ENCODE results near the gene PLXNB2.

Gene PLXNB2

GRCh38 chr22:50253941-50254340 is 53.5 kb downstream of the PLXNB2 start:
- peaks cover 5% of the 10 kb centered on the region for H3K4me1 ChIP-seq
- no peaks in the 10 kb centered on the region for H3K27me3 ChIP-seq (ENCODE audit: low read depth)
- peaks cover 51% of the 10 kb centered on the region for H3K36me3 ChIP-seq (replicated peaks)
- no peaks in the 10 kb centered on the region for H3K9me3 ChIP-seq
- DNase-seq (ENCODE audit: low spot score in 2 of 2) = no peak
- no peak overlapping the region for H3K4me3 ChIP-seq
- in situ Hi-C loops (cut with MboI; ENCODE audit: low sequenced_read_pairs) = loop anchor here (5.0 to 10.0 kb wide), 2 partner anchors 73 to 261 kb away; partner anchors contain the start of gene DENND6B

GRCh38 chr22:50253046-50253915 is 54.2 kb downstream of the PLXNB2 start:
- in situ Hi-C loops (cut with MboI; ENCODE audit: low sequenced_read_pairs) = loop anchor here (5.0 to 10.0 kb wide), 2 partner anchors 74 to 262 kb away; partner anchors contain the start of gene DENND6B

GRCh38 chr22:50252082-50253045 is 55.1 kb downstream of the PLXNB2 start:
- DNase-seq (ENCODE audit: low spot score in 2 of 2) = peak; percentile 29 to 75
- H3K4me3 ChIP-seq = no peak overlapping the region

More at GRCh38 chr22:50253046-50253915, 54.2 kb downstream of the PLXNB2 start:
- Histone ChIP-seq H3K36me3 (replicated peaks) (peaks cover 48% of the 10 kb centered on the region), H3K4me1 (peaks cover 5% of the 10 kb centered on the region), H3K9me3 (no peaks in the 10 kb centered on the region), H3K4me3 (no peak overlapping the region), H3K27me3 (ENCODE audit: low read depth) (no peaks in the 10 kb centered on the region)
- no peak for DNase-seq (ENCODE audit: low spot score in 2 of 2)

GRCh38 chr22:50251477-50252081 is 55.9 kb downstream of the PLXNB2 start:
- in situ Hi-C loops (cut with MboI; ENCODE audit: low sequenced_read_pairs) = loop anchor here (5.0 to 10.0 kb wide), 2 partner anchors 76 to 263 kb away; partner anchors contain the start of gene DENND6B
- peaks cover 51% of the 10 kb centered on the region for H3K36me3 ChIP-seq (replicated peaks)
- peak overlapping the region; percentile 71 for H3K4me3 ChIP-seq
- H3K9me3 ChIP-seq = no peaks in the 10 kb centered on the region
- no peaks in the 10 kb centered on the region for H3K27me3 ChIP-seq (ENCODE audit: low read depth)
- DNase-seq (ENCODE audit: low spot score in 2 of 2) = no peak
- H3K4me1 ChIP-seq = peaks cover 5% of the 10 kb centered on the region

More at GRCh38 chr22:50252082-50253045, 55.1 kb downstream of the PLXNB2 start:
- Histone ChIP-seq H3K36me3 (replicated peaks) (peaks cover 50% of the 10 kb centered on the region), H3K9me3 (no peaks in the 10 kb centered on the region), H3K4me1 (peaks cover 5% of the 10 kb centered on the region), H3K27me3 (ENCODE audit: low read depth) (no peaks in the 10 kb centered on the region)
- in situ Hi-C loops (cut with MboI; ENCODE audit: low sequenced_read_pairs) = loop anchor here (5.0 to 10.0 kb wide), 2 partner anchors 75 to 262 kb away; partner anchors contain the start of gene DENND6B

- peak; percentile 80 to 91 for DNase-seq (ENCODE audit: low spot score in 2 of 2)
Measured at GRCh38 chr22:50250555-50251476, 56.6 kb downstream of the PLXNB2 start, which contains the start of gene HDAC10. HDAC10 (minus strand) TSS chr22:50251265; CDS start chr22:50251032, 233 bp downstream.

GRCh38 chr22:50250249-50250554 is 57.2 kb downstream of the PLXNB2 start:
- no peak for DNase-seq (ENCODE audit: low spot score in 2 of 2)
- H3K4me3 ChIP-seq = peak overlapping the region; percentile 71
- H3K9me3 ChIP-seq = no peaks in the 10 kb centered on the region
- H3K4me1 ChIP-seq = peaks cover 5% of the 10 kb centered on the region
- H3K36me3 ChIP-seq (replicated peaks) = peaks cover 56% of the 10 kb centered on the region
- in situ Hi-C loops (cut with MboI; ENCODE audit: low sequenced_read_pairs) = loop anchor here (5.0 to 10.0 kb wide), 2 partner anchors 77 to 265 kb away; partner anchors contain the start of gene DENND6B
- H3K27me3 ChIP-seq (ENCODE audit: low read depth) = no peaks in the 10 kb centered on the region

More at GRCh38 chr22:50250555-50251476, 56.6 kb downstream of the PLXNB2 start, which contains the start of gene HDAC10:
- Histone ChIP-seq H3K9me3 (no peaks in the 10 kb centered on the region), H3K4me1 (peaks cover 5% of the 10 kb centered on the region), H3K36me3 (replicated peaks) (peaks cover 53% of the 10 kb centered on the region), H3K27me3 (ENCODE audit: low read depth) (no peaks in the 10 kb centered on the region), H3K4me3 (peak within 1 kb of the TSS; percentile 71)
- in situ Hi-C loops (cut with MboI; ENCODE audit: low sequenced_read_pairs) = loop anchor here (5.0 to 10.0 kb wide), 2 partner anchors 76 to 264 kb away; partner anchors contain the start of gene DENND6B

GRCh38 chr22:50249341-50250248 is 57.9 kb downstream of the PLXNB2 start:
- Histone ChIP-seq H3K27me3 (ENCODE audit: low read depth) (no peaks in the 10 kb centered on the region), H3K36me3 (replicated peaks) (peaks cover 53% of the 10 kb centered on the region), H3K4me1 (peaks cover 5% of the 10 kb centered on the region), H3K9me3 (no peaks in the 10 kb centered on the region), H3K4me3 (peak overlapping the region; percentile 71; the same call in 1 of the 2 replicates)
- in situ Hi-C loops (cut with MboI; ENCODE audit: low sequenced_read_pairs) = loop anchor here (5.0 to 10.0 kb wide), 2 partner anchors 78 to 265 kb away; partner anchors contain the start of gene DENND6B
- DNase-seq (ENCODE audit: low spot score in 2 of 2) = no peak

- H3K4me3 ChIP-seq = no peak overlapping the region
- in situ Hi-C loops (cut with MboI; ENCODE audit: low sequenced_read_pairs) = no loop called here
- H3K4me1 ChIP-seq = peaks cover 5% of the 10 kb centered on the region
- H3K27me3 ChIP-seq (ENCODE audit: low read depth) = no peaks in the 10 kb centered on the region
- no peak for DNase-seq (ENCODE audit: low spot score in 2 of 2)
- H3K9me3 ChIP-seq = no peaks in the 10 kb centered on the region
- H3K36me3 ChIP-seq (replicated peaks) = peaks cover 51% of the 10 kb centered on the region
Measured at GRCh38 chr22:50248196-50249081, 59.0 kb downstream of the PLXNB2 start.

- peaks cover 5% of the 10 kb centered on the region for H3K4me1 ChIP-seq
- peaks cover 51% of the 10 kb centered on the region for H3K36me3 ChIP-seq (replicated peaks)
- in situ Hi-C loops (cut with MboI; ENCODE audit: low sequenced_read_pairs) = no loop called here
- H3K9me3 ChIP-seq = no peaks in the 10 kb centered on the region
- no peaks in the 10 kb centered on the region for H3K27me3 ChIP-seq (ENCODE audit: low read depth)
- peak in 1 of 2 experiments; percentile 49 for DNase-seq (ENCODE audit: low spot score in 2 of 2)
- H3K4me3 ChIP-seq = no peak overlapping the region
Measured at GRCh38 chr22:50247748-50248147, 59.7 kb downstream of the PLXNB2 start.

- Histone ChIP-seq H3K27me3 (ENCODE audit: low read depth) (no peaks in the 10 kb centered on the region), H3K9me3 (no peaks in the 10 kb centered on the region), H3K36me3 (replicated peaks) (peaks cover 45% of the 10 kb centered on the region), H3K4me1 (peaks cover 6% of the 10 kb centered on the region), H3K4me3 (no peak overlapping the region)
- in situ Hi-C loops (cut with MboI; ENCODE audit: low sequenced_read_pairs) = no loop called here
- DNase-seq (ENCODE audit: low spot score in 2 of 2) = peak in 1 of 2 experiments; percentile 12
Measured at GRCh38 chr22:50246242-50247175, 60.9 kb downstream of the PLXNB2 start.
